ENCODE data around the gene SGSM2.

DNA sequence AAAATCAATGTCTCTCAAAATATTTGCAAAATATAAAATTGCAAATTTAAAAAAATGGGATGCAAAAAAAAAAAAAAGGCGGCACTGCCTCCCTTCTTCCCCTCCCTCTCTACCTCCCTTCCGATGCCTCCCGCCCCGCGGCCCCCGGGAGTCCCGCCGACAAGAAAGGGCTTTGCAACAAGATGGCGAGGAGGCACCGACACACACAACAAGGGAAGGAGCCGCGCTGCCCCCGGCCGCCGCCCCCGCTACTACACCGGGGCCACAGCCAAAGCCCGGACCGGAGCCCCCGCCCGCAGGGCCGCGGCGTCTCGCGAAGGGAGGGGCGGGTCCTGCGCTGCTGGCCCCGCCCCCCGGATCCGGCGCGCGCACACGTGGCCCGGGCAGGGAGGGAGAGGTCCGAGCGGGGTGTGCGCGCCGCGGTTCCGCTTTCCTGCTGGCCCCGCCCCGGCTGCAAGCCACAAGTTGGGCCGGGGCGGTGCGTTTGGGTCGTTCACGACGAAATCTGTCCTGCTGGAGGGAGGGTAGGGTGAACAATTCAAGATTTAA lies 63.6 kb downstream of the SGSM2 start, which contains the start of gene MNT:
- TF ChIP-seq, protein P1, sequence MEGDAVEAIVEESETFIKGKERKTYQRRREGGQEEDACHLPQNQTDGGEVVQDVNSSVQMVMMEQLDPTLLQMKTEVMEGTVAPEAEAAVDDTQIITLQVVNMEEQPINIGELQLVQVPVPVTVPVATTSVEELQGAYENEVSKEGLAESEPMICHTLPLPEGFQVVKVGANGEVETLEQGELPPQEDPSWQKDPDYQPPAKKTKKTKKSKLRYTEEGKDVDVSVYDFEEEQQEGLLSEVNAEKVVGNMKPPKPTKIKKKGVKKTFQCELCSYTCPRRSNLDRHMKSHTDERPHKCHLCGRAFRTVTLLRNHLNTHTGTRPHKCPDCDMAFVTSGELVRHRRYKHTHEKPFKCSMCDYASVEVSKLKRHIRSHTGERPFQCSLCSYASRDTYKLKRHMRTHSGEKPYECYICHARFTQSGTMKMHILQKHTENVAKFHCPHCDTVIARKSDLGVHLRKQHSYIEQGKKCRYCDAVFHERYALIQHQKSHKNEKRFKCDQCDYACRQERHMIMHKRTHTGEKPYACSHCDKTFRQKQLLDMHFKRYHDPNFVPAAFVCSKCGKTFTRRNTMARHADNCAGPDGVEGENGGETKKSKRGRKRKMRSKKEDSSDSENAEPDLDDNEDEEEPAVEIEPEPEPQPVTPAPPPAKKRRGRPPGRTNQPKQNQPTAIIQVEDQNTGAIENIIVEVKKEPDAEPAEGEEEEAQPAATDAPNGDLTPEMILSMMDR (IDR thresholded peaks at IDR 0.05; ENCODE audit: low read length) = no peak
- no peak for TF ChIP-seq EZH2 (IDR thresholded peaks at IDR 0.05; ENCODE audit: borderline replicate concordance, low read length)
